H9 (cell line): ENCODE results near the gene FOXP4. TPM values are rescaled to one million over a fixed set of nuclear protein-coding genes. Genes with fewer than 3 reads are reported as not detected.

ENCODE experiments used
- DNase-seq: peaks from one replicate; pipeline ENCODE4 v3.0.0-alpha.2; 2017
- H2AFZ ChIP-seq: one replicate; pipeline ENCODE4 v1.6.1; 2013; ENCODE audit warnings: mild to moderate bottlenecking, low read length, control low read depth, moderate library complexity
- H2AK5ac ChIP-seq: 2 replicates; pipeline ENCODE4 v1.6.1; 2013; ENCODE audit warnings: low read length, control low read depth, mixed read lengths; ENCODE audit not compliant: insufficient read length
- H2BK120ac ChIP-seq: one replicate; pipeline ENCODE4 v1.6.1; 2013; ENCODE audit warnings: low read depth, mild to moderate bottlenecking, low read length, control low read depth, inconsistent platforms; ENCODE audit not compliant: poor library complexity, severe bottlenecking
- H2BK12ac ChIP-seq: 2 replicates; pipeline ENCODE4 v1.6.1; 2013; ENCODE audit warnings: low read length, control low read depth, mixed read lengths, low read depth; ENCODE audit not compliant: insufficient read length
- H2BK15ac ChIP-seq: 2 replicates; pipeline ENCODE4 v1.6.1; 2013; ENCODE audit warnings: low read depth, low read length, control low read depth
- H2BK20ac ChIP-seq: one replicate; pipeline ENCODE4 v1.6.1; 2013; ENCODE audit warnings: low read depth, mild to moderate bottlenecking, low read length, control low read depth, inconsistent platforms; ENCODE audit not compliant: poor library complexity, severe bottlenecking
- H2BK5ac ChIP-seq: 2 replicates; pipeline ENCODE4 v1.6.1; 2013; ENCODE audit warnings: low read length, control low read depth, mixed read lengths; ENCODE audit not compliant: insufficient read length
- H3K14ac ChIP-seq: 2 replicates; pipeline ENCODE4 v1.6.1; 2013; ENCODE audit warnings: low read length, control low read depth; ENCODE audit not compliant: insufficient read depth
- H3K18ac ChIP-seq: 2 replicates; pipeline ENCODE4 v1.6.1; 2013; ENCODE audit warnings: low read depth, mild to moderate bottlenecking, mixed read lengths, low read length, control low read depth; ENCODE audit not compliant: insufficient read length
- H3K23ac ChIP-seq: 2 replicates; pipeline ENCODE4 v1.6.1; 2013; ENCODE audit warnings: low read length, control low read depth, mixed read lengths, low read depth; ENCODE audit not compliant: insufficient read length
- H3K23me2 ChIP-seq: 2 replicates; pipeline ENCODE4 v1.6.1; 2013; ENCODE audit warnings: low read depth, mild to moderate bottlenecking, mixed read lengths, low read length, control low read depth; ENCODE audit not compliant: insufficient read length, poor library complexity, severe bottlenecking
- H3K27ac ChIP-seq: 2 replicates; pipeline ENCODE4 v1.5.1; 2013; ENCODE audit warnings: low read length, control low read depth, mixed read lengths, low read depth; ENCODE audit not compliant: insufficient read length
- H3K27me3 ChIP-seq: 2 replicates; pipeline ENCODE4 v1.6.1; 2013; ENCODE audit warnings: low read length, control low read depth, inconsistent platforms; ENCODE audit not compliant: insufficient read depth
- H3K4ac ChIP-seq: 2 replicates; pipeline ENCODE4 v1.6.1; 2013; ENCODE audit warnings: low read depth, mild to moderate bottlenecking, control low read depth, inconsistent platforms, low read length, moderate library complexity
- H3K4me1 ChIP-seq: 2 replicates; pipeline ENCODE4 v1.6.1; 2013; ENCODE audit warnings: low read length, control low read depth, inconsistent platforms; ENCODE audit not compliant: insufficient read depth
- H3K4me2 ChIP-seq: 2 replicates; pipeline ENCODE4 v1.6.1; 2013; ENCODE audit warnings: low read length, control low read depth, mixed read lengths; ENCODE audit not compliant: insufficient read length, insufficient read depth
- H3K56ac ChIP-seq: 2 replicates; pipeline ENCODE4 v1.6.1; 2013; ENCODE audit warnings: low read depth, mild to moderate bottlenecking, mixed read lengths, low read length, control low read depth; ENCODE audit not compliant: insufficient read length
- H3K79me1 ChIP-seq: 2 replicates; pipeline ENCODE4 v1.6.1; 2013; ENCODE audit warnings: low read depth, mild to moderate bottlenecking, moderate library complexity, low read length, control low read depth, inconsistent platforms; ENCODE audit not compliant: insufficient read depth, poor library complexity, severe bottlenecking
- H3K79me2 ChIP-seq: 2 replicates; pipeline ENCODE4 v1.6.1; 2013; ENCODE audit warnings: low read length, control low read depth, inconsistent platforms; ENCODE audit not compliant: insufficient read depth
- H3K9ac ChIP-seq: 2 replicates; pipeline ENCODE4 v1.6.1; 2013; ENCODE audit warnings: low read length, control low read depth, mixed read lengths; ENCODE audit not compliant: insufficient read length; ENCODE audit errors: extremely low read depth
- H3K9me3 ChIP-seq: one replicate; pipeline ENCODE4 v1.6.1; 2013; ENCODE audit warnings: low read depth, low read length, inconsistent platforms; ENCODE audit not compliant: control insufficient read depth
- H3T11ph ChIP-seq: one replicate; pipeline ENCODE4 v1.6.1; 2013; ENCODE audit warnings: mild to moderate bottlenecking, low read length, control low read depth, inconsistent platforms
- H4K20me1 ChIP-seq: one replicate; pipeline ENCODE4 v1.6.1; 2013; ENCODE audit not compliant: control insufficient read depth, insufficient read length, insufficient read depth
- H4K5ac ChIP-seq: 2 replicates; pipeline ENCODE4 v1.6.1; 2013; ENCODE audit warnings: low read depth, mild to moderate bottlenecking, mixed read lengths, low read length, control low read depth; ENCODE audit not compliant: insufficient read length
- H4K8ac ChIP-seq: replicated peaks from 2 replicates; pipeline ENCODE4 v1.6.1; 2013; ENCODE audit warnings: low read length, control low read depth, mixed read lengths, low read depth; ENCODE audit not compliant: insufficient read length
- H4K91ac ChIP-seq: 2 replicates; pipeline ENCODE4 v1.6.1; 2013; ENCODE audit warnings: low read depth, mild to moderate bottlenecking, moderate library complexity, mixed read lengths, low read length, control low read depth; ENCODE audit not compliant: insufficient read length
- H3K27ac Mint-ChIP-seq, 3 experiments: 2 replicates in 2 of 3; 3 replicates in 1 of 3; pipeline ENCODE4 v1.8.0; 2020 to 2021; ENCODE audit warnings: mixed read lengths in 3 of 3, mild to moderate bottlenecking in 1 of 3, moderate library complexity in 1 of 3
- H3K27me3 Mint-ChIP-seq: 2 replicates; pipeline ENCODE4 v1.8.0; 2021; ENCODE audit warnings: low read depth, mild to moderate bottlenecking, moderate library complexity, mixed read lengths
- H3K36me3 Mint-ChIP-seq, 3 experiments: 2 replicates in 2 of 3; 3 replicates in 1 of 3; pipeline ENCODE4 v1.8.0; 2020 to 2021; ENCODE audit warnings: low read depth in 3 of 3, mixed read lengths in 3 of 3; ENCODE audit not compliant: insufficient read depth in 1 of 3
- H3K4me1 Mint-ChIP-seq, 2 experiments: 2 replicates each; pipeline ENCODE4 v1.8.0; 2020; ENCODE audit warnings: mixed read lengths in 2 of 2
- H3K4me3 Mint-ChIP-seq, 2 experiments: 2 replicates in 1 of 2; 3 replicates in 1 of 2; pipeline ENCODE4 v1.8.0; 2020 to 2021; ENCODE audit warnings: mild to moderate bottlenecking in 2 of 2, mixed read lengths in 2 of 2, moderate library complexity in 1 of 2
- H3K9me3 Mint-ChIP-seq, 2 experiments: 2 replicates in 1 of 2; 3 replicates in 1 of 2; pipeline ENCODE4 v1.8.0; 2020; ENCODE audit warnings: mild to moderate bottlenecking in 2 of 2, mixed read lengths in 2 of 2, moderate library complexity in 1 of 2
- WGBS: extraction: QIAGEN DNeasy Blood & Tissue Kit; methylation state at CpG from one replicate; pipeline ENCODE4 v1.1.7; 2013; ENCODE audit warnings: missing lambda C conversion rate, low lambda C conversion rate, mixed read lengths; ENCODE audit not compliant: insufficient read length; ENCODE audit errors: extremely low coverage; 5-methylcytosine and 5-hydroxymethylcytosine counted together
- total RNA-seq: library from RNA; stranded (reverse); gene quantifications from 2 replicates; pipeline ENCODE4 v1.2.1, GENCODE V29; 2021
- TF ChIP-seq, protein P1 (sequence below): fragments of 200-600 bp; sonication (generic); conservative IDR thresholded peaks from 3 replicates; pipeline ENCODE4 v1.8.0; 2021; ENCODE audit warnings: antibody characterized with exemption, mild to moderate bottlenecking

The FOXP4 gene
- total RNA-seq, 1 experiment from 2014 or later = 18.2 TPM

DNA sequence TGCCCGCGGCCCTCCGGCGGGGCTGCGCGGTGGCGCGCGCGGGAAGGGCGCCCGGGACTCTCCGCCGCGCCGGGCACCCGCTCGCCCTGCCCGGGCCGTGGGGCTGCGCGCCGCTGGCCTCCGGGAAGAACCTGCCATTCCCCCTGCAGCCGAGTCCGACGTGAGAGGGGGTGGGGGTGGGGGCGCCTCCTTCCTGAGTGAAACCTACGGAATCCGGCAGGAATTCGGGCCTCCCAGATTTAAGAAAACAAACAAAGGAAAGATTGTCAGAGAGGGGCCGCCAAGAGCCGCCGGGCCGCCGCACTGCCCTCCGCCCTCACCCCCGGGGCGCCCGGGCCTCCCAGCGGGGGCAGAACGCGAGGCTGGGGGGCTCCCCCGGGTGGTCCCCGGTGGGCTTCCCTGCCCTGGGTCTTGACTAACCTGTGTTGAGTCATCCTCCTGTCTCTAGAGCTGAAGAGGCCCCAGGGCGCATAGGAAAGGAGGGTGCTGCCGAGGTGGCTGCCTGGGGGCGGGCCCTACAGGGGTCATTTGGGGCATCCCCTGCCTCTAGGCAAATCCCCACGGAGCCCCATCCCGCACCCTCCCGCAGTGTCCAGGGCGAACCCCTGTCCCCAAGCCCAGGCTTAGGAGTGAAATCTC is 42.2 kb upstream of the FOXP4 start:
- Histone ChIP-seq H3K9ac (no peak overlapping the region), H3K27me3 (peaks cover 43% of the 10 kb centered on the region), H2BK15ac (no peak overlapping the region), H3K27ac (no peak overlapping the region), H3K23ac (no peak overlapping the region), H3K18ac (no peak overlapping the region), H2BK120ac (no peak overlapping the region), H4K91ac (no peak overlapping the region), H2BK20ac (no peak overlapping the region), H4K8ac (no peak overlapping the region), H2AFZ (no peak overlapping the region), H3K9me3 (no peaks in the 10 kb centered on the region), H3K79me2 (no peaks in the 10 kb centered on the region), H3K23me2 (peaks cover 22% of the 10 kb centered on the region), H3K14ac (no peak overlapping the region), H3K4me2 (peak overlapping the region; percentile 64), H3K79me1 (no peaks in the 10 kb centered on the region), H3K4ac (no peak overlapping the region), H3T11ph (no peak overlapping the region), H4K20me1 (peaks cover 2% of the 10 kb centered on the region), H3K4me1 (peaks cover 2% of the 10 kb centered on the region; the same call in 1 of the 2 replicates), H2AK5ac (no peak overlapping the region), H3K56ac (no peak overlapping the region), H4K5ac (no peak overlapping the region), H2BK5ac (no peak overlapping the region), H2BK12ac (no peak overlapping the region)
- TF ChIP-seq, protein P1, sequence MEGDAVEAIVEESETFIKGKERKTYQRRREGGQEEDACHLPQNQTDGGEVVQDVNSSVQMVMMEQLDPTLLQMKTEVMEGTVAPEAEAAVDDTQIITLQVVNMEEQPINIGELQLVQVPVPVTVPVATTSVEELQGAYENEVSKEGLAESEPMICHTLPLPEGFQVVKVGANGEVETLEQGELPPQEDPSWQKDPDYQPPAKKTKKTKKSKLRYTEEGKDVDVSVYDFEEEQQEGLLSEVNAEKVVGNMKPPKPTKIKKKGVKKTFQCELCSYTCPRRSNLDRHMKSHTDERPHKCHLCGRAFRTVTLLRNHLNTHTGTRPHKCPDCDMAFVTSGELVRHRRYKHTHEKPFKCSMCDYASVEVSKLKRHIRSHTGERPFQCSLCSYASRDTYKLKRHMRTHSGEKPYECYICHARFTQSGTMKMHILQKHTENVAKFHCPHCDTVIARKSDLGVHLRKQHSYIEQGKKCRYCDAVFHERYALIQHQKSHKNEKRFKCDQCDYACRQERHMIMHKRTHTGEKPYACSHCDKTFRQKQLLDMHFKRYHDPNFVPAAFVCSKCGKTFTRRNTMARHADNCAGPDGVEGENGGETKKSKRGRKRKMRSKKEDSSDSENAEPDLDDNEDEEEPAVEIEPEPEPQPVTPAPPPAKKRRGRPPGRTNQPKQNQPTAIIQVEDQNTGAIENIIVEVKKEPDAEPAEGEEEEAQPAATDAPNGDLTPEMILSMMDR = no peak
- H3K4me3 Mint-ChIP-seq = peak overlapping the region; percentile 56 to 78
- peaks cover 94% of the 10 kb centered on the region for H3K27me3 Mint-ChIP-seq
- no peak overlapping the region for H3K27ac Mint-ChIP-seq
- H3K9me3 Mint-ChIP-seq = peaks cover 0 to 2% of the 10 kb centered on the region in 2 experiments; a peak in 1 of 5 replicates
- no peaks in the 10 kb centered on the region for H3K36me3 Mint-ChIP-seq
- no peak for DNase-seq
- WGBS = no CpG with 5 or more reads among the region's 52 CpGs
- peaks cover 32 to 34% of the 10 kb centered on the region in 2 experiments for H3K4me1 Mint-ChIP-seq
